Uterus (tissue), 4 donors: Measurements from ENCODE around the gene ZSWIM3. TPM values are rescaled to one million over a fixed set of nuclear protein-coding genes. Genes with fewer than 3 reads are reported as not detected.

Experiments
- DNase-seq, 2 donors: peaks; one replicate each; pipeline ENCODE4 v3.0.0-alpha.2; 2019 to 2020
- H3K27ac ChIP-seq, 2 donors: fragments of 200-600 bp; sonication (generic); 1 replicate in 1 of 2; 2 replicates in 1 of 2; pipeline ENCODE4 v1.5.1; 2016 to 2018
- H3K27me3 ChIP-seq, 2 donors: fragments of 200-600 bp; sonication (generic); one replicate each; pipeline ENCODE4 v1.5.1; 2018 to 2019; ENCODE audit warnings: control low read depth in 1 of 2
- H3K36me3 ChIP-seq, 2 donors: fragments of 200-600 bp; sonication (generic); one replicate each; pipeline ENCODE4 v1.5.1; 2019; ENCODE audit warnings: control low read depth in 1 of 2
- H3K4me1 ChIP-seq, 2 donors: fragments of 200-600 bp; sonication (generic); one replicate each; pipeline ENCODE4 v1.5.1; 2018 to 2019; ENCODE audit warnings: control low read depth in 1 of 2
- H3K4me3 ChIP-seq, 2 donors: fragments of 200-600 bp; sonication (generic); 1 replicate in 1 of 2; 2 replicates in 1 of 2; pipeline ENCODE4 v1.5.1; 2018 to 2019; ENCODE audit warnings: mild to moderate bottlenecking in 1 of 2
- H3K9me3 ChIP-seq, 2 donors: fragments of 200-600 bp; sonication (generic); one replicate each; pipeline ENCODE4 v1.5.1; 2019; ENCODE audit warnings: control low read depth in 1 of 2
- CTCF ChIP-seq, 4 experiments: fragments of 200-600 bp in 2 of 4; fragments of 450-650 bp in 2 of 4; sonication (generic) in 2 of 4; IDR thresholded peaks; one replicate each; pipeline ENCODE4 v1.5.1; 2016 to 2019; ENCODE audit warnings: antibody characterized with exemption in 4 of 4, mild to moderate bottlenecking in 2 of 4, moderate library complexity in 1 of 4
- POLR2A ChIP-seq, 2 donors: fragments of 450-650 bp; IDR thresholded peaks; one replicate each; pipeline ENCODE4 v1.6.1; 2016; ENCODE audit warnings: antibody characterized with exemption in 2 of 2, mild to moderate bottlenecking in 1 of 2, moderate library complexity in 1 of 2
- intact Hi-C: fragments of 100-400 bp; cut with DNase I; formaldehyde crosslinking; loops from one replicate; pipeline ENCODE4 v1.15.1; 2023; ENCODE audit warnings: low total_unique reads
- total RNA-seq, 4 donors: library from RNA; depleted of rRNA in 3 of 4; stranded (reverse); fragments of >200 nt in 3 of 4; gene quantifications; one replicate each; pipeline versions ENCODE4 v1.1.0 to v1.2.4, GENCODE V29; 2014 to 2023
- donor health status: DM: yes; HTN: yes; CAD: no.

The ZSWIM3 gene
- total RNA-seq, 4 donors from 2014 or later: 3.1 to 9.2 (median 4.3) TPM

- no peak for TF ChIP-seq CTCF (IDR thresholded peaks at IDR 0.05)
- no peak for TF ChIP-seq POLR2A (IDR thresholded peaks at IDR 0.05)
- Histone ChIP-seq H3K4me3 (no peak overlapping the region), H3K36me3 (no peaks in the 10 kb centered on the region), H3K4me1 (no peaks in the 10 kb centered on the region), H3K9me3 (no peaks in the 10 kb centered on the region), H3K27me3 (no peaks in the 10 kb centered on the region), H3K27ac (no peak overlapping the region)
- intact Hi-C loops: no loop called here
- DNase-seq: no peak
Measured at GRCh38 chr20:45874576-45874975, 17.2 kb downstream of the ZSWIM3 start.

- DNase-seq: no peak
- no peaks in the 10 kb centered on the region for H3K27me3 ChIP-seq
- no peaks in the 10 kb centered on the region for H3K36me3 ChIP-seq
- no peaks in the 10 kb centered on the region for H3K9me3 ChIP-seq
- peaks cover 0 to 7% of the 10 kb centered on the region in 2 donors for H3K4me1 ChIP-seq
- intact Hi-C loops: no loop called here
- TF ChIP-seq CTCF (IDR thresholded peaks at IDR 0.05): no peak
- no peak for TF ChIP-seq POLR2A (IDR thresholded peaks at IDR 0.05)
- no peak overlapping the region for H3K4me3 ChIP-seq
- no peak overlapping the region for H3K27ac ChIP-seq
Measured at GRCh38 chr20:45878076-45878761, 20.8 kb downstream of the ZSWIM3 start.

GRCh38 chr20:45880988-45881788 lies 23.8 kb downstream of the ZSWIM3 start, which contains the start of gene ZSWIM1:
ZSWIM1 (plus strand) TSS chr20:45881227; CDS start chr20:45882593, 1,366 bp downstream.
- Histone ChIP-seq H3K27me3 (no peaks in the 10 kb centered on the region), H3K9me3 (no peaks in the 10 kb centered on the region), H3K4me3 (peak within 1 kb of the TSS; percentile 48 to 52), H3K36me3 (no peaks in the 10 kb centered on the region), H3K27ac (peak within 1 kb of the TSS; percentile 78 to 81), H3K4me1 (peaks cover 0 to 7% of the 10 kb centered on the region in 2 donors)
- TF ChIP-seq POLR2A (IDR thresholded peaks at IDR 0.05) (peak; percentile 47 to 52), CTCF (IDR thresholded peaks at IDR 0.05) (peak in 2 of 4 experiments; percentile 6 to 10)
- intact Hi-C loops: no loop called here
- peak; percentile 100 for DNase-seq

GRCh38 chr20:45882469-45883099 lies 25.2 kb downstream of the ZSWIM3 start:
- H3K4me3 ChIP-seq: no peak overlapping the region
- no peak for DNase-seq
- H3K27ac ChIP-seq: no peak overlapping the region
- intact Hi-C loops: no loop called here
- no peak for TF ChIP-seq CTCF (IDR thresholded peaks at IDR 0.05)
- no peak for TF ChIP-seq POLR2A (IDR thresholded peaks at IDR 0.05)
- no peaks in the 10 kb centered on the region for H3K9me3 ChIP-seq
- H3K4me1 ChIP-seq: peaks cover 0 to 7% of the 10 kb centered on the region in 2 donors
- H3K27me3 ChIP-seq: no peaks in the 10 kb centered on the region
- H3K36me3 ChIP-seq: no peaks in the 10 kb centered on the region
